ENCODE results near the gene ATP8B1.
"Not testable (repeated sequence)": the region's sequence is repeated elsewhere in the genome, so short reads cannot be mapped to it uniquely, and the experiment has no call there.

Gene ATP8B1

DNA sequence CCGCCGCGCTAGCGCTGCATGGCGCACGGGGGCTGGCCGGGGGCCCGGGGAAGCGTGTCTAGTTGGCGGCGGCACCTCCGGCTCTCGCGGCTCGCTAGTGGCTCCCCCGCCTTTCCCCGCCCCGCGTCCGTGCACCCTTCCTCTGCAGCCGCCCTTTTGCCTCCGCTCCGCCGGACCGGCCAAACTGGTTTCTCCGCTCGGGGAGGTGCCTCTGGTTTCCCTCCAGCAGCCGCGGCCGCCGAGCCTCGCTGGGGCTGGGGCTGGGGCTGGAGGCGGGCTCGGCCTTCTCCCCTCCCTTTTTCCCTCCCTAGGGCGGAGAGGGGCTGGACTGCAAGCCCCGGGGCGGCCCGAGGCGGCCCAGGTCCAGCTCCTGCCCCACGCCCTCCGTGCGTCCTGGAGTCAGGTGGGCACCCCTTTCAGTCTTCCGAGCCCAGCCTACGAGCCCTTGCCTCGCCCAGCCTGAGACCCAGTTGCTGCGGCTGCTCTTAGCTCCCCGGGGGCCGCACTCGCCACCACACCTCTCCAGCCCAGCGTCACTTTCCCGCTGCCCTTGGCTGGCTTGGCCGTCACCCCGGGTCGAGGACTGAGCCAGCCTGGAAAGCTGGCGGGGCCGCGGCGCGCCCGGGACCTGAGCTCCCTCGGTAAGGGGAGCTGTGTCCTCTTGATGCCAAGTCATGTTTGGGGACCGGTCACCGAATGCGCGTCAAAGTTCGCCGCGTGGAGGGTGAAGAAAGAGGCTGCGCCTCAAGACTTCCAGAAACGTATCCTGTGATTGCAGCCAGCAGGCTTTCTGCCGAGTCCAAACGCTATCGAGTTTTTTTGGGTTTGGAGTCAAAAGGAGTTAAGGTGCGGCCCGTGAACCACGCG lies at the start of gene ATP8B1:
Gene ATP8B1 (minus strand): TSS at position 213 of the 867 bp plus-strand sequence. CDS start 71,508 bp downstream, outside the sequence.
- DNase-seq, result no peak

- no peak for DNase-seq
These were observed 46.9 kb upstream of the ATP8B1 start for GRCh38 chr18:57850063-57850462.

GRCh38 chr18:57848374-57848773 lies 45.3 kb upstream of the ATP8B1 start:
- not testable (repeated sequence) for DNase-seq

- DNase-seq, result not testable (repeated sequence)
These were observed 44.3 kb upstream of the ATP8B1 start for GRCh38 chr18:57847431-57847830.

DNA sequence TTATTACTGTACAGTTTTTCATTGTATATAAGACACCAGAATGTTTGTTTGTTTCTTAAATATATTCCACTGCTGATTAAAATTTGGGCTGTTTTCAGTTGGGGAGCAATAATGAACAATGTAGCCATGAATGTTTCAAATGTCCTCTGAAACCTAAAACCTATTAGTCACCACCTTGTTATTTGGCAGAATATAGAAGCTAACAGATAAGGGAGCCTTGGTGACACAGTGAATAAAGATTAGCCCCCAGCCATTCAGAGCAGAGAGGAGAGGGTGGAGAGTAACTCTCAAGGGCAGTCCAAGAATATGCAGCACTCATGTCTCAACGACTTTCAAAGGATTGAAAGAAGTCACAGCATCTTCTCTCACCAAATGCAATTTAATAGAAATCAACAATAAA lies 43.1 kb upstream of the ATP8B1 start:
- DNase-seq, result no peak

DNA sequence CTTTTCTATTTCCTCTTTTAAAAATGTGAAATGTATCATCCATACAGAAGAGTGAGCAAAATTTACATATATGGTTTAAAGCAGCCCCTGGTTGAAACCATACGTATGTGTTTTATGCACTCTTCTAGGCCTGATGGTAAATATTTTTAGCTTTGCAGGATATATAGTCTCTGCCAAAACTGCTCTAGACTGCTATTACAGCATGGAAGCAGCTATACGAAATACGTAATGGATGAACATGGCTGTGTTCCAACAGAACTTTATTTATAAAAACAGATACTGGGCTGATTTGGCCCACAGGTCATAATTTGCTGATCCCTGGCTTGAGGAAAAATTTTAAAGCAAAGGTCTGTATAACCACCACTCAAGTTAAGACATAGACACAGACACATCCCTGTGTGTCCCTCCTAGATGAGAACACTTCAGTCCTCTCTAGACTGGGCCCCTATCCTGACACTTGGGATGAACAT lies 42.5 kb upstream of the ATP8B1 start:
- DNase-seq, result no peak

DNA sequence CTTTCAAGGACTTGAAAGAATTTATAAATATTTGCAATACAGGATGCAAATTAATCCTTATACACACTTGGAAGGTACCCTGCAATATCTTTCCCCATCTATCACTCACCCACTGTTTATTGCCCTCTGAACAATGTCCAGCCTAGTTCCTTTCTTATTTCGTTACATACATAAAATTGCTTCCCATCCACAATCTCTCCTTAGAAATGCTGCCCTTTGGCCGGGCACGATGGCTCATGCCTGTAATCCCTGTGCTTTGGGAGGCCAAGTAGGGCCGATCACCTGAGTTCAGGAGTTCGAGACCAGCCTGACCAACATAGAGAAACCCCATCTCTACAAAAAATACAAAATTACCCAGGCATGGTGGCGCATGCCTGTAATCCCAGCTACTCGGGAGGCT lies 41.2 kb upstream of the ATP8B1 start:
- DNase-seq, result no peak

DNA sequence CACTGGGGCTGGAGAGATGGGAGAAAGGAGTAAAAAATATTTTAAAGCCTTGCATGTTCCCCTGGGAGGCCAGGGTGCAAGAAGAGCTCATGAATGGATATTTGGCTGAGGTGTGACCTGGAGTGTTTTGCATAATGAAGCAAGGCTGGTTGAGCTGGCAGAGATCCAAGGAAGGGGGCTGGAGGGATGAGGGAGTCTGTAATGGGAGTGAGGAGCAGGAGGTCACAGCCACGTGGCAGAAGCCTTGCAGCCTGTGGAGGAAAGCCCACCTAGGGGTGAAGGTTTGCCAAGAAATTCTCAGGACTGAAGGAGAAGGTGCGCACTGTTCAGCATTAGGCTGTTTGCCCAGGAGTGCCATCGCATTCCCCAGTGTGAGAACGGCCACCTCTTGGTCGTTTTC lies 40.3 kb upstream of the ATP8B1 start:
- no peak for DNase-seq

DNA sequence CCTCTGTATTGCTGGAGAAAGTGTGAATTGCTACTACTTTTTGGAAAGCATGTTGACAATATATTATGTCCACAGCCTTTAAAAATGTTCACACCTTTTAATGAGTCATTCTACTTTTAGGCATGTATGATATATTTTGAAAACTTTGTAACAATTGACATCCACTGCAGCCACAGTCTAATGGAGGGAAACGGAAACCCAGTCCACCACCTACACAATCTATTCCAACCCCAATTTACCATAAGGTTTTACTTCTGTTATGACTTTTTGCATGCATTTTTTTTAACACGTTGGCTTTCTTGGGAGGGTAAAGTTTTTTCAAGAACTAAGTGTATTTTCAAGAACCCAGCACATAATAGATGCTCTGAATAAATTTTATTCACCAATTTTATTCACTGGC lies 38.5 kb upstream of the ATP8B1 start:
- no peak for DNase-seq

- DNase-seq, result no peak
These were observed 36.8 kb upstream of the ATP8B1 start for GRCh38 chr18:57839942-57840381.

DNA sequence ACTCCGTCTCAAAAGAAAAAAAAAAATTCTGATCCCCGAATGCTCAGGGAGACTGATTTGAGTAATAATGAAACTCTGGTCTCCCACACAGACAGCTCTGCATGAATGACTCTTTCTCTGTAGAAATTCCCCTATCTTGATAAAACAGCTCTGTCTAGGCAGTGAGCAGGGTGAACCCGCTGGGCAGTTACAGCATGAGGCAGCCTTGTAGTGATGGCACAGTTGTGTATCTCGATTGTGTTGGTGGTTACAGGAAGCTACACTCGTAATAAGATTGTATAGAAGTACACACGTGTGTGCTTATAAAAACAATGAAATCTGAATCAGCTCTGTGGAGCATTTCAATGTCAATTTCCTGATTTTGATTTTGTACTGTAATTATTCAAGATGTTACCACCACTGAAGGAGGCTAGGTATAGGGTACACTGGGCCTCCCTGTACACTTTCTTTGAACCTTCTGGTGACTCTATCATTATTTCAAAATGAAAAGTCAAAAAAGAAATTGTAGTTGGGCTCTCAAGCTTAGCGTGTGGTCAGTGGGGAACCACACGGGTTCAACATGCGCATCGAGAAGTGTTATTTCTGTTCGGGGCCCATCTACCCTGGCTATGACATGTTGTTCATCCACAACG lies 34.9 kb upstream of the ATP8B1 start:
- no peak for DNase-seq

DNA sequence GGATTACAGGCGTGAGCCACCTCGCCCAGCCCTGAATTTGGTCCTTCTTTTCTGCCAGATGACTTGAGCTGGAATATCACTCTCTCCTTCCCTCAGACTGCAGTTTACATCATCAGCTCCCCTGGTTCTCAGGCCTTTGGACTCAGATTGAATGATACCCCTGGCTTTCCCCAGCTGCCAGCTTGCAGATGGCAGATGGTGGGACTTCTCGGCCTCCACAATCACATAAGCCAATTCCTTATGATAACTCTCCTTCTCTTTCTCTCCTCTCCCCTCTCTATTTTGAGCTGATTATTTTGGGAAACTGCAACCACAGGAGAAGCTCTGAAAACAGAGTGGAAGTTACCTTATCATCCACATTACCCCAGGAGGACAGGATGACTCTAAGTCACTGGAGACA lies 33.4 kb upstream of the ATP8B1 start:
- DNase-seq, result no peak

- no peak for DNase-seq
These were observed 32.8 kb upstream of the ATP8B1 start for GRCh38 chr18:57835904-57836303.

- DNase-seq, result no peak
These were observed 31.5 kb upstream of the ATP8B1 start for GRCh38 chr18:57834616-57835015.

- DNase-seq, result no peak
These were observed 30.5 kb upstream of the ATP8B1 start for GRCh38 chr18:57833441-57834101.

DNA sequence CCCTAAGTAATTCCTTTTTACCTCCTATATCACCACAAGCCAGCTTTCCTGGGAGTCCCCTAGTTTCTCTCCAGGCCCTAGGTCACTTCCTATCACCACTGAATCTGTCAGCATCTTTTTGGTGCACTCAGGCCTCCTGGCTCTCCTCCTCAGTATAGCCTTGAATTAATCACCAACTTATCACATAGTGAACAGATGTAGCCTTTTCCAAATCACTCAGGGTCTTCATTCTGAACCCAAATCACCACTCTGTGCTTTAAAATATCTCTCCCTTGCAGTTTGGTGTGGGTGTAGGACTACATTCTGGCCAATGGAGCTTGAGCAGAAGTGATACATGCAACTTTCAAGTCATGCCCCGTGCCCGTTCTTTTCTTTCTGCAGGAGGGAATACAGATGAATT lies 29.6 kb upstream of the ATP8B1 start:
- no peak for DNase-seq

DNA sequence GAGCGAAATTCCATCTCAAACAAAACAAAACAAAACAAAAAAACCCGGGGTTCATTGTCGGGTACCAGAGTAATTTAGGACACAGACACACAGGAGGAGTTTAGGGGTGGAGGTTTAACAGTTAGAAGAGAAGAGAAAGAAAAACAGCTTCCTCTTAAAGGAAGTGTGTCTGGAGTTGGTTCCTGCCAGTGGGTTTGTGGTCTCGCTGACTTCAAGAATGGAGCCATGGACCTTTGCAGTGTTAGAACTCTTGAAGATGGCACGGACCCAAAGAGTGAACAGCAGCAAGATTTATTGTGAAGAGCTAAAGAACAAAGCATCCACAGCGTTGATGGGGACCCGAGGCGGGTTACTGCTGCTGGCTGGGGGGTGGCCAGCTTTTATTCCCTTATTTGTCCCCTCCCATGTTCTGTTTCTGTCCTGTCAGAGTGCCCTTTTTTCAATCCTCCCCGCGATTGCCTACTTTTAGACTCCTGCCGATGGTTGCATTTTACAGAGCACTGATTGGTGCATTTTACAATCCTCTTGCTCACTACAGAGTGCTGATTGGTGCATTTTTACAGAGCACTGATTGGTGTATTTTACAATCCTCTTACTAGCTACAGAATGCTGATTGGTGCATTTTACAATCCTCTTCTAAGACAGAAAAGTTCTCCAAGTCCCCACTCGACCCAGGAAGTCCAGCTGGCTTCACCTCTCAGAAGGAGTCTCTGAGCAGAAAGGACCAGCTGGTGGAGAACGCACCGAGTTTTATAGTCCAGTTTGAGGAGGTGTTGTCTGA lies 28.7 kb upstream of the ATP8B1 start:
- DNase-seq, result no peak

- no peak for DNase-seq
These were observed 24.5 kb upstream of the ATP8B1 start for GRCh38 chr18:57827646-57828045.

GRCh38 chr18:57826252-57826651 lies 23.1 kb upstream of the ATP8B1 start:
- no peak for DNase-seq

- DNase-seq, result not testable (repeated sequence)
These were observed 17.5 kb upstream of the ATP8B1 start for GRCh38 chr18:57820583-57820982.

- DNase-seq, result no peak
These were observed 16.8 kb upstream of the ATP8B1 start for GRCh38 chr18:57819671-57820460.

DNA sequence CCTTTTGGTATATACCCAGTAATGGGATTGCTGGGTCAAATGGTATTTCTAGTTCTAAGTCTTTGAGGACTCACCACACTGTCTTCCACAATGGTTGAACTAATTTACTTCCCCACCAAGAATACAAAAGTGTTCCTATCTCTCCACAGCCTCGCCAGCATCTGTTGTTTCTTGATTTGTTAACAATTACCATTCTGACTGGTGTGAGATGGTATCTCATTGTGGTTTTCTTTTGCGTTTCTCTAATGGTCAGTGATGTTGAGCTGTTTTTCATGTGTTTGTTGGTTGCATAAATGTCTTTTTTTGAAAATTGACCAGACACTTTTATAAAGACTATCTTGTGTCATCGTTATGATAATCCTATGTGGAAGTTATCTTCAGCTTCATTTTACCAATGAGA lies 16.0 kb upstream of the ATP8B1 start:
- DNase-seq, result no peak

All from NCI-H2227 treated with DMSO at 0.1 percent for 48 hours (cell line).